Neural progenitor cell (in vitro differentiated cells): ENCODE measurements around the gene IL36B. TPM values are rescaled to one million over a fixed set of nuclear protein-coding genes. Genes with fewer than 3 reads are reported as not detected.
"Not testable (repeated sequence)": the region's sequence is repeated elsewhere in the genome, so short reads cannot be mapped to it uniquely, and the experiment has no call there.

Experiments
- DNase-seq: peaks from one replicate; pipeline ENCODE4 v3.0.0-alpha.2; 2016; ENCODE audit warnings: low spot score
- H2AFZ ChIP-seq: fragments of 200-600 bp; sonication (generic); replicated peaks from 2 replicates; pipeline ENCODE4 v1.6.1; 2016; ENCODE audit warnings: antibody characterized with exemption
- H3F3A ChIP-seq: fragments of 200-600 bp; sonication (generic); 2 replicates; pipeline ENCODE4 v1.6.1; 2016; ENCODE audit warnings: antibody characterized with exemption, low read depth
- H3K27ac ChIP-seq: fragments of 200-600 bp; sonication (generic); 2 replicates; pipeline ENCODE4 v1.5.1; 2016; ENCODE audit warnings: mild to moderate bottlenecking
- H3K27me3 ChIP-seq: fragments of 200-600 bp; sonication (generic); 2 replicates; pipeline ENCODE4 v1.6.1; 2016; ENCODE audit warnings: mild to moderate bottlenecking, moderate library complexity
- H3K36me3 ChIP-seq: fragments of 200-600 bp; sonication (generic); 2 replicates; pipeline ENCODE4 v1.5.1; 2016
- H3K4me1 ChIP-seq: fragments of 200-600 bp; sonication (generic); 2 replicates; pipeline ENCODE4 v1.6.1; 2016; ENCODE audit warnings: mixed run types
- H3K4me2 ChIP-seq: fragments of 200-600 bp; sonication (generic); 2 replicates; pipeline ENCODE4 v1.6.1; 2016
- H3K4me3 ChIP-seq: fragments of 200-600 bp; sonication (generic); 2 replicates; pipeline ENCODE4 v1.5.1; 2016
- H3K79me2 ChIP-seq: fragments of 200-600 bp; sonication (generic); 2 replicates; pipeline ENCODE4 v1.6.1; 2016; ENCODE audit warnings: low read depth
- H3K9ac ChIP-seq: fragments of 200-600 bp; sonication (generic); 2 replicates; pipeline ENCODE4 v1.6.1; 2016
- H3K9me3 ChIP-seq: fragments of 200-600 bp; sonication (generic); 2 replicates; pipeline ENCODE4 v1.5.1; 2016; ENCODE audit warnings: low read depth
- H4K20me1 ChIP-seq: fragments of 200-600 bp; sonication (generic); 2 replicates; pipeline ENCODE4 v1.6.1; 2016; ENCODE audit warnings: low read depth
- H3K27ac Mint-ChIP-seq: 3 replicates; pipeline ENCODE4 v1.8.0; 2021; ENCODE audit warnings: mixed read lengths
- H3K27me3 Mint-ChIP-seq: 2 replicates; pipeline ENCODE4 v1.8.0; 2022; ENCODE audit warnings: low read depth, mild to moderate bottlenecking, inconsistent platforms, moderate library complexity, mixed read lengths; ENCODE audit not compliant: insufficient read depth
- H3K36me3 Mint-ChIP-seq: 3 replicates; pipeline ENCODE4 v1.8.0; 2021; ENCODE audit warnings: mixed read lengths
- H3K4me1 Mint-ChIP-seq: 3 replicates; pipeline ENCODE4 v1.8.0; 2021; ENCODE audit warnings: mixed read lengths
- H3K4me3 Mint-ChIP-seq: 3 replicates; pipeline ENCODE4 v1.8.0; 2021; ENCODE audit warnings: mild to moderate bottlenecking, moderate library complexity, mixed read lengths
- H3K9me3 Mint-ChIP-seq: 3 replicates; pipeline ENCODE4 v1.8.0; 2020; ENCODE audit warnings: mixed read lengths
- EZH2 ChIP-seq: fragments of 200-600 bp; sonication (generic); IDR thresholded peaks from 2 replicates; pipeline ENCODE4 v1.6.1; 2017; ENCODE audit warnings: antibody characterized with exemption, mild to moderate bottlenecking, moderate library complexity
- EZH2phosphoT487 ChIP-seq: fragments of 200-600 bp; sonication (generic); IDR thresholded peaks from 2 replicates; pipeline ENCODE4 v1.6.1; 2017; ENCODE audit warnings: antibody characterized with exemption
- total RNA-seq: library from RNA; depleted of rRNA; stranded (reverse); fragments of >200 nt; gene quantifications from 2 replicates; pipeline ENCODE4 v1.2.3, GENCODE V29; 2015; ENCODE audit warnings: low replicate concordance
- TF ChIP-seq, protein P1 (sequence below): fragments of 200-600 bp; sonication (generic); IDR thresholded peaks from 2 replicates; pipeline ENCODE4 v1.5.1; 2017; ENCODE audit warnings: antibody characterized with exemption, mild to moderate bottlenecking

The IL36B gene
- total RNA-seq, 1 donor from 2014 or later: not detected

DNA sequence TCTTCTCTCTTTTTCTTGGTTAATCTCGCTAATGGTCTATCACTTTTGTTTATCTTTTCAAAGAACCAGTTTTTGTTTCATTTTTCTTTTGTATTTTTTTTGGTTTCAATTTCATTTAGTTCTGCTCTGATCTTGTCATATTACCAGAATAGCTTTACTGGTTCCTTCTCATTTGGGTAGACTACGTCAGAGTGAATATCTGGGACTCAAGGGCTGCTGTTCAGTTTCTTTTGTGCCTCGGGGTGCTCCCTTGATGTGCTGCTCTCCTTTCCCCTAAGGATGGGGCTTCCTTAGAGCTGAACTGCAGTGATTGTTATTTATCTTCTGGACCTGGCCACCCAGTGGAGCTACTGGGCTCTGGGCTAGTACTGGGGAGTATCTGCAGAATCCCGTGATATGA, 45.4 kb upstream of the IL36B start:
- Histone ChIP-seq H3F3A (no peaks in the 10 kb centered on the region), H3K79me2 (no peaks in the 10 kb centered on the region), H3K27ac (no peak overlapping the region), H3K36me3 (no peaks in the 10 kb centered on the region), H2AFZ (no peak overlapping the region), H3K9me3 (no peaks in the 10 kb centered on the region), H3K4me2 (no peak overlapping the region), H4K20me1 (no peaks in the 10 kb centered on the region), H3K9ac (no peak overlapping the region), H3K4me1 (no peaks in the 10 kb centered on the region), H3K27me3 (no peaks in the 10 kb centered on the region), H3K4me3 (no peak overlapping the region)
- H3K9me3 Mint-ChIP-seq: peaks cover 19% of the 10 kb centered on the region
- H3K27ac Mint-ChIP-seq: no peak overlapping the region
- no peak overlapping the region for H3K4me3 Mint-ChIP-seq
- TF ChIP-seq, protein P1, sequence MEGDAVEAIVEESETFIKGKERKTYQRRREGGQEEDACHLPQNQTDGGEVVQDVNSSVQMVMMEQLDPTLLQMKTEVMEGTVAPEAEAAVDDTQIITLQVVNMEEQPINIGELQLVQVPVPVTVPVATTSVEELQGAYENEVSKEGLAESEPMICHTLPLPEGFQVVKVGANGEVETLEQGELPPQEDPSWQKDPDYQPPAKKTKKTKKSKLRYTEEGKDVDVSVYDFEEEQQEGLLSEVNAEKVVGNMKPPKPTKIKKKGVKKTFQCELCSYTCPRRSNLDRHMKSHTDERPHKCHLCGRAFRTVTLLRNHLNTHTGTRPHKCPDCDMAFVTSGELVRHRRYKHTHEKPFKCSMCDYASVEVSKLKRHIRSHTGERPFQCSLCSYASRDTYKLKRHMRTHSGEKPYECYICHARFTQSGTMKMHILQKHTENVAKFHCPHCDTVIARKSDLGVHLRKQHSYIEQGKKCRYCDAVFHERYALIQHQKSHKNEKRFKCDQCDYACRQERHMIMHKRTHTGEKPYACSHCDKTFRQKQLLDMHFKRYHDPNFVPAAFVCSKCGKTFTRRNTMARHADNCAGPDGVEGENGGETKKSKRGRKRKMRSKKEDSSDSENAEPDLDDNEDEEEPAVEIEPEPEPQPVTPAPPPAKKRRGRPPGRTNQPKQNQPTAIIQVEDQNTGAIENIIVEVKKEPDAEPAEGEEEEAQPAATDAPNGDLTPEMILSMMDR: no peak
- TF ChIP-seq EZH2phosphoT487: no peak
- TF ChIP-seq EZH2: no peak
- no peaks in the 10 kb centered on the region for H3K27me3 Mint-ChIP-seq
- DNase-seq: no peak
- H3K4me1 Mint-ChIP-seq: no peaks in the 10 kb centered on the region
- H3K36me3 Mint-ChIP-seq: no peaks in the 10 kb centered on the region

DNA sequence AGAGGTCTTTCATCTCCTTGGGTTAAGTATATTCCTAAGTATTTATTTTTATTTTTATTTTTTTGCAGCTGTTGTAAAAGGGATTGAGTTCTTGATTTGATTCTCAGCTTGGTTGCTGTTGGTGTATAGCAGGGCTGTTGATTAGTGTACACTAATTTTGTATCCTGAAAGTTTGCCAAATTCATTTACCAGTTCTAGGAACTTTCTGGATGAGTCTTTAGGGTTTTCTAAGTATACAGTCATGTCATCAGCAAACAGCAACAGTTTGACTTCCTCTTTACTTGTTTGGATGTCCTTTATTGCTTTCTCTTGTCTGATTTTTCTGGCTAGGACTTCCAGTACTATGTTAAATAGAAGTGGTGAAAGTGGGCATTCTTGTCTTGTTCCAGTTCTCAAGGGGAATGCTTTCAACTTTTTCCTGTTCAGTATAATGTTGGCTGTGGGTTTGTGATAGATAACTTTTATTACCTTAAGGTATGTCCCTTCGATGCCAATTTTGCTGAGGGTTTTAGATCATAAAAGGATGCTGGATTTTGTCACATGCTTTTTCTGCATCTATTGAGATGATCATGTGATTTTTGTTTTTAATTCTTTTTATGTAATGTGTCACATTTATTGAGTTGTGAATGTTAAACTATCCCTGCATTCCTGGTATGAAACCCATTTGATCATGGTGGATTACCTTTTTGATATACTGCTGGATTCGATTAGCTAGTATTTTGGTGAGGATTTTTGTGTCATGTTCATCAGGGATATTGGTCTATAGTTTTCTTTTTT, 44.4 kb upstream of the IL36B start:
- H3K27ac Mint-ChIP-seq, H4K20me1 ChIP-seq, H3K36me3 ChIP-seq, H3K4me2 ChIP-seq, H3K27ac ChIP-seq, H3K79me2 ChIP-seq, H3K4me3 ChIP-seq, H3K4me1 ChIP-seq, H3F3A ChIP-seq, H3K27me3 ChIP-seq, H3K4me1 Mint-ChIP-seq, H3K27me3 Mint-ChIP-seq, H3K4me3 Mint-ChIP-seq, H3K9ac ChIP-seq, H3K9me3 ChIP-seq, H3K36me3 Mint-ChIP-seq, H2AFZ ChIP-seq, DNase-seq: not testable (repeated sequence)
- H3K9me3 Mint-ChIP-seq: peaks cover 11% of the 10 kb centered on the region

DNA sequence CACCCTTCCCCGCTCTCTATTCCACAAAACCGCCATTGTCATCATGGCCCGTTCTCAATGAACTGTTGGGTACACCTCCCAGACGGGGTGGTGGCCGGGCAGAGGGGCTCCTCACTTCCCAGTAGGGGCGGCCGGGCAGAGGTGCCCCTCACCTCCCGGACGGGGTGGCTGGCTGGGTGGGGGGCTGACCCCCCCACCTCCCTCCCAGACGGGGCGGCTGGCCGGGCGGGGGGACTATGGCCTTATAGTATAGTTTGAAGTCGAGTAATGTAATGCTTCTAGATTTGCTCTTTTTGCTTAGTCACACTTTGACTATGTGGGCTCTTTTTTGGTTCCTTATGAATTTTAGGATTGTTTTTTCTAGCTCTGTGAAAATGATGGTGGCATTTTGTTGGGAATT, 43.6 kb upstream of the IL36B start:
- H3K9me3 Mint-ChIP-seq: peaks cover 11% of the 10 kb centered on the region
- not testable (repeated sequence) for H3K27ac Mint-ChIP-seq

DNA sequence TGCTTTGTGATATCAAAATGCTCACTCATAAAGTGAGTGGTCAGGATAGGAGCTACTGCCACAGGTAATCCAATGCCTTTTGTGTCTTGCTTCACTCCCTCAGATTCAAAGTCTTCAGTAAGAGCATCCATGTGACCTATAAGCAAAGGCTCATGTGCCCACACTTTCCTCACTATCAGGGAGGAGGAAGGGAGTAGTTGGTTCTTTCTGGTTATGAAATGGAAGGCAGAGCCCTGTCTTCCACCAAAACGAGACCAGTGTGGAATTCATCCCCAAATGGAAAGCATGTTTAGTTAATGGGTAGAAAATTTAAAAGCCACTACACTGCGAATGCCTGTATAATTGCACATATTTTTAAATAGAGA, 40.9 kb upstream of the IL36B start:
- no peaks in the 10 kb centered on the region for H4K20me1 ChIP-seq
- no peak overlapping the region for H2AFZ ChIP-seq
- peaks cover 29% of the 10 kb centered on the region for H3K27me3 ChIP-seq
- no peak for DNase-seq
- peaks cover 9% of the 10 kb centered on the region for H3K9me3 Mint-ChIP-seq
- H3K4me3 ChIP-seq: no peak overlapping the region
- H3K9me3 ChIP-seq: no peaks in the 10 kb centered on the region
- no peaks in the 10 kb centered on the region for H3K79me2 ChIP-seq
- no peaks in the 10 kb centered on the region for H3K36me3 Mint-ChIP-seq
- no peaks in the 10 kb centered on the region for H3K27me3 Mint-ChIP-seq
- no peak overlapping the region for H3K27ac Mint-ChIP-seq
- no peaks in the 10 kb centered on the region for H3K4me1 Mint-ChIP-seq
- no peaks in the 10 kb centered on the region for H3K4me1 ChIP-seq
- H3K4me3 Mint-ChIP-seq: no peak overlapping the region
- H3K9ac ChIP-seq: no peak overlapping the region
- H3K4me2 ChIP-seq: no peak overlapping the region
- TF ChIP-seq EZH2 (no peak), EZH2phosphoT487 (no peak)
- TF ChIP-seq, protein P1: no peak
- H3K27ac ChIP-seq: no peak overlapping the region
- no peaks in the 10 kb centered on the region for H3K36me3 ChIP-seq
- no peaks in the 10 kb centered on the region for H3F3A ChIP-seq

More for the DNA sequence above, 43.6 kb upstream of the IL36B start:
- not testable (repeated sequence) for H3K36me3 ChIP-seq, H3K27me3 ChIP-seq, H3K4me1 Mint-ChIP-seq, H3K27me3 Mint-ChIP-seq, H3K4me3 ChIP-seq, H3K9me3 ChIP-seq, H3K9ac ChIP-seq, H2AFZ ChIP-seq, H4K20me1 ChIP-seq, H3F3A ChIP-seq, H3K27ac ChIP-seq, H3K4me2 ChIP-seq, H3K4me3 Mint-ChIP-seq, H3K4me1 ChIP-seq, H3K79me2 ChIP-seq, H3K36me3 Mint-ChIP-seq, DNase-seq
